ENCODE data around the gene MEIOB. TPM values are rescaled to one million over a fixed set of nuclear protein-coding genes. Genes with fewer than 3 reads are reported as not detected.

The MEIOB gene
- total RNA-seq, 1 experiment from 2014 or later: not detected

DNA sequence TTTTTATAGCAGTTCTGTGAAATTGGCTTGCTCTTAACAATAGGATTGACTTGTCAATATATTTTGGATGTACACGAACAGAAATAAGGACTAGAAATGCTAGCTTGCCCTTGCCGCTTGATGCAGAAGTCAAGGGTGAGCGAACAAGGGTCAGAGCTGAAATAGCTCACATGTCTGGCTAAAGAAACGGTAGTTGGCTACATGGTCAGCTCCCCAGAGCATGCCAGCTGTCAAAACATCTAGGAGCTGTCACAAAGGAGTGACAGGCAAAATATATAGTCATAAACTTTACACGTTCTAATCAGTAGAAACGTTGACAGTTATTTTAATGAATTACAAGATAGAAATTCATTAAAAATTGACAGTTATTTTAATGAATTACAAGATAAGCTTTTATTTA is 2.9 kb upstream of the MEIOB start:
- peaks cover 6% of the 10 kb centered on the region; the same call in 1 of the 2 replicates for H3K4me1 ChIP-seq
- no peak overlapping the region for H3K4me3 ChIP-seq
- no peaks in the 10 kb centered on the region for H3K36me3 ChIP-seq
- no peaks in the 10 kb centered on the region for H3K9me3 ChIP-seq (replicated peaks)
- no peak overlapping the region for H3K27ac ChIP-seq
- peaks cover 3% of the 10 kb centered on the region for H3K27me3 ChIP-seq
- no peak for DNase-seq

DNA sequence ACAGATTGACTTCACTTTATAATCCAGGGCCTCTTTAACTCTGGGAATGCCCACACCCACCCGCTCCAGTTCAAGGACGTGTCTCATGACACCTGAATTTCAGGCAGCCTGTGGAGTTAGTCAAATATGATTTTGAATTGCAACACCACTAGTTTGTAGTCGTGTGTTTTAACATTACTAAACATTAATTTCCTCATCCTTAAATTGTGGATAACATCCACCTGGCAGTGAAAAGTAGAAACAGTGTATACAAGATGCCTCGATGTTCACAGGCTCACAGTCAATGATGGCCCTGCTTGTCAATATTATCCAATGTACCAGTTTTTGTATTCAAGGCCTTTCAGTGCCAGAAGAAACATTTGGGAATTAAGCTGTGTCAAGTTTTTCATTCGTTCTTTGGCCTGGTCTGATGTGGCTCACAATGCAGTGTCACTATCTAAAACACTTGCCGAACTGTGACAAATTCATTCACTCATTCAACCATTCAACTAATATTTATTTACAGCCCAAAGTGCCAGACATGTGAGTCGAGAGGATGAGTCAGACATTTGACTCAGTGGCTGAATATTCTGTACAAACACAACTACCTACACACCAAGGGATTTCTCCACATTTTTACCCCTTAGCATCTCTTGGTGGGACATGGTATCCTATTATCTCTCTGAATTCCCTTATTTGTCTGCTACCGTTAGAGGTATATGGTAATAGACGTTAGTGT is 1.4 kb downstream of the MEIOB start:
- Histone ChIP-seq H3K27ac (no peak overlapping the region), H3K27me3 (no peaks in the 10 kb centered on the region; the same call in 1 of the 2 replicates), H3K36me3 (no peaks in the 10 kb centered on the region), H3K4me1 (peaks cover 6% of the 10 kb centered on the region), H3K9me3 (replicated peaks) (no peaks in the 10 kb centered on the region), H3K4me3 (no peak overlapping the region)
- DNase-seq: no peak

DNA sequence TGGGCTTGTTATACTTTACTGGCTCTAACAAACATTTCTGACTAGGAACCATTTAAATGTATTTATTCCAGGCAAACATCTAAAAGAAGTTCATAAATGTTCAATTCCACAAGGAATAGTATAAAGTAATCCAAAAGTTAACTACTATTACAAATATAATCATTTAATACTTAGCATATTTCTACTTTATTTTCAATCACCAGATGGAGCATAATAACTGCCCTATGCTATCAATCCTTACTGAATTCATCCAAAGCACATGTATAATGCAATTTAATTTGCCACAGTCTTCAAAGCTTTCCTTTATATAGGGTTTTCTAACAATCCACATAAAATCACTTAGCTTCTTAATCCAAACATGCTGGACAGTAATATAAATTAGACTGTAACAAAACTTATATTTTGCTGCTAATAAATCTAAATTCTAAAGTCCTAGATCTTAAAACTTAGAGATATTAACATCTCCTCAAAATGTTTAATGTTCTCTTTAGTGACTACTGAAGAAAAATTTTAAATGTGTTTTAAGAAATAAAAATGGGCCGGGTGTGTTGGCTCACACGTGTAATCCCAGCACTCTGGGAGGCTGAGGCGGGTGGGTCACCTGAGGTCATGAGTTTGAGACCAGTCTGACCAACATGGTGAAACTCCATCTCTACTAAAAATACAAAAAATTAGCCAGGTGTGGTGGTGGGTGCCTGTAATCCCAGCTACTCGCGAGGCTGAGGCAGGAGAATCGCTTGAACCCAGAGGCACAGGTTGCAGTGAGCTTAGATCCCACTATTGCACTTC is 5.9 kb downstream of the MEIOB start:
- H3K4me3 ChIP-seq: no peak overlapping the region
- H3K36me3 ChIP-seq: no peaks in the 10 kb centered on the region
- peaks cover 11% of the 10 kb centered on the region for H3K4me1 ChIP-seq
- no peaks in the 10 kb centered on the region for H3K9me3 ChIP-seq (replicated peaks)
- peaks cover under 1% of the 10 kb centered on the region; the same call in 1 of the 2 replicates for H3K27me3 ChIP-seq
- no peak overlapping the region for H3K27ac ChIP-seq
- no peak for DNase-seq

DNA sequence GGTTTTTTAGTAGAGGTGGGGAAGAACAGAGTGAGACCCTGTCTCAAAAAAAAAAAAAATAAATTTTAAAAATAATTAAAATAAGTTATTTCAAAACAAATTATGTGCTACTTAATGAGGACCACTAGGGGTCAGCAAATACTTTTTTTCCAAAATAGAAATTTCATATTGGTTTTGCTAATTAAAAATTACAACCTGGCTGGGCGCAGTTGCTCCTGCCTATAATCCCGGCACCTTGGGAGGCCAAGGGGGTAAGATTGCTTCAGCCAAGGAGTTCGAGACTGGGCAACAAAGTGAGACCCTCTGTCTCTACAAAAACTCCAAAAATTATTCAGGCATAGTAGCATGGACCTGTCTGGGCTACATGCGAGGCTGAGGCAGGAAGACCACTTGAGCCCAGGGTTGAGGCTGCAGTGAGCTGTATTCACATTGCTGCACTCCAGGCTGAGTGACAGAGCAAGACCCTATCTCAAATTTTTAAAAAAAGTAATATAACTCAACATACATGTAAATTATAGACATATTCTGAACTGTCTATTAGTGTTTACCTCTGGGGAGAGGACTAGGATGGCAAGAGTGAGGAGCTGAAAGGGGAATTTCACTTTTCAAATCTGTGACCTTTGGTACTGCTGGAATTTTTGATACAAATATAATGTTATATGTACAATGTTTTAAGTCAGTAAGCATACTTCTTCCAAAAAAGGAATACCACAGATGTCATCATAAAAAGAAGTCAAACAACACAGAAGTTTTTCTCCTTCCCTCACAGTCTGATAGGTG is 8.1 kb downstream of the MEIOB start:
- no peak overlapping the region for H3K4me3 ChIP-seq
- H3K9me3 ChIP-seq (replicated peaks): no peaks in the 10 kb centered on the region
- peaks cover 9% of the 10 kb centered on the region; the same call in 1 of the 2 replicates for H3K27me3 ChIP-seq
- H3K27ac ChIP-seq: no peak overlapping the region
- no peaks in the 10 kb centered on the region for H3K36me3 ChIP-seq
- peaks cover 5% of the 10 kb centered on the region for H3K4me1 ChIP-seq
- DNase-seq: peak; percentile 47 to 64

DNA sequence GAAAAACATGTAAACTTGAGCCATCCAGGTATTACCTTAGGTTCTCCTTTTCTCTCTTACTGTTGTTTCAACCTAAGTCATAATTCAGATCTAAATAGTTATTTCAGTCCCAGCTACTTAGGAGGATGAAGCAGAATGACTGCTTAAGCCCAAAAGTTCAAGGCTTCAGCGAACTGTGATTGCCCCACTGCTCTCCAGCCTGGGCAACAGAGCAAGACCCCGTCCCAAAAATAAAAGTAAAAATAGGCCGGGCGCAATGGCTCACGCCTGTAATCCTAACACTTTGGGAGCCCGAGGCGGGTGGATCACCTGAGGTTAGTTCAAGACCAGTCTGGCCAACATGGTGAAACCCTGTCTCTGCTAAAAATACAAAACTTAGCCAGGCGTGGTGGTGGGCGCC is 9.6 kb downstream of the MEIOB start:
- no peak overlapping the region for H3K4me3 ChIP-seq
- DNase-seq: no peak
- peaks cover 12% of the 10 kb centered on the region for H3K4me1 ChIP-seq
- H3K9me3 ChIP-seq (replicated peaks): no peaks in the 10 kb centered on the region
- H3K27me3 ChIP-seq: peaks cover 15% of the 10 kb centered on the region
- no peak overlapping the region for H3K27ac ChIP-seq
- no peaks in the 10 kb centered on the region for H3K36me3 ChIP-seq

DNA sequence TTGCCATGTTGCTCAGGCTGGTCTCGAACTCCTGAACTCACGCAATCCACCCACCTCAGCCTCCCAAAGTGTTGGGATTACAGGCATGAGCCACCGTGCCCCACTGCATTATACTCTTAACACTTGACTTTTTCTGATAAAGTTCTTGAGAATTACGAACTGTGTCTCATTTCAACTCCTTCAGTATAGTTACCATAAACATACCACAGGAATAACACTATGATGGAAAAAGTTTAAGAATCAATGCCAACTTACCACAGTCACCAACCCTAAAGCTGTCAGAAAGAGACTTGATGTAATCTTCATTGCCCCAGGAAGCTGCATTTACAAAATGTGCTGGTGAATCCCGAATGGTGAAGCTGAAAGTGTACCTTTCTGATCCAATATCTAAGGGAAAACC is 10.2 kb downstream of the MEIOB start:
- peaks cover 15% of the 10 kb centered on the region for H3K27me3 ChIP-seq

DNA sequence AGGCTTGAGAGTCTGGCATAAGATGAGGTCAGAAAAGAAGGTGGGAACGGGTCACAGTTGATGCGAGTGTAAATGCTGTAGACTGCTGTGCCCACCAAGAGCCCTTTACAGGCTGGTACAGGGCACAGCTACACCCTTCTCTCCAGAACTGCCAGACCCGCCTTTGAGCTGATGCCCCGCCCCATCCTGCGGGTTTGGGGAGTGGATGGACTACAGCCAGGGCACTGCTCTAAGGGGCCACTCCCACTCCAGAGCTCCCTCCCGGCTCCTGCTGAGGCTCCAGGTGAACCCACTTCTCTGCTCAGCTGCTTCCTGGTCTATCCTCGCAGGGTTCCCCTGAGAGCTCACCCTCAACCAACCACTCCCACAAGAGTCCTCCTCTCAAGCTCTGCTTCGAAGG is 12.3 kb downstream of the MEIOB start:
- no peak overlapping the region for H3K4me3 ChIP-seq
- peaks cover 12% of the 10 kb centered on the region for H3K4me1 ChIP-seq
- H3K27me3 ChIP-seq: peaks cover 15% of the 10 kb centered on the region
- no peaks in the 10 kb centered on the region for H3K9me3 ChIP-seq (replicated peaks)
- DNase-seq: no peak
- H3K36me3 ChIP-seq: no peaks in the 10 kb centered on the region
- no peak overlapping the region for H3K27ac ChIP-seq

More for the DNA sequence above, 10.2 kb downstream of the MEIOB start:
- Histone ChIP-seq H3K9me3 (replicated peaks) (no peaks in the 10 kb centered on the region), H3K4me1 (peaks cover 12% of the 10 kb centered on the region), H3K27ac (no peak overlapping the region), H3K4me3 (no peak overlapping the region), H3K36me3 (no peaks in the 10 kb centered on the region)
- no peak for DNase-seq

DNA sequence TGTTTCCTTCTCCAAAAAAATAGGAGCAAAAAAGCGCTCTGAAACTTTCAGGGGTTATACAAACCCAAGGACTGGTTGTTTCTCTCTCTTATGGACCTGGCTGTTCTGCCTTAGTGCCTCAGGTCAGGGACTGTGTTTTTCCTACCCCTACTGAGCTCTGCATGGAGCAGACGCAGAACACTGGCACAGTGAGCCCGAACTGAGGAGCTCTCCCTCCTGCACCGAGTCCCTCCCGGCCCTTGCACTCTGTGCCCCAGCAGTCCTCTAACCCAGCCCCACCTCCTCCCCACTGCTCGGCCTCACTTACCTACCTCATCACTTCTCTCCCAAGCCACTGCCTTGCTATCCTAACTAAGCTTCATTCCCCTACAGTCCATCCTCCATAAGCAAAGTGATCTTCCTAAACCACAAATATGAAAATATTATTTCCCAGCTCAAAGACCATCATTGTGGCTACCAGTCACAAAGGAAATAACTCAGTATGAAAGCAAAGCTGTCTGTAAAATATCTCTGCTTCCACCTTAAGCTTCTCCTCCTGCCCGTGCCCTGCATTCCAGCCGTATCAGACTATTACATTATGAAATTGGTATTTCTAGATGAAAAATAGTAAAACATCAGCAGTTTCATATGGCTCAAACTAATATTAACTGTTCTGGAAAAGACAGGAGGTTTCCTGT is 13.6 kb downstream of the MEIOB start:
- H3K4me1 ChIP-seq: peaks cover 7% of the 10 kb centered on the region; the same call in 1 of the 2 replicates
- H3K9me3 ChIP-seq (replicated peaks): no peaks in the 10 kb centered on the region
- H3K27ac ChIP-seq: no peak overlapping the region
- H3K4me3 ChIP-seq: no peak overlapping the region
- DNase-seq: no peak
- H3K27me3 ChIP-seq: peaks cover 21% of the 10 kb centered on the region
- no peaks in the 10 kb centered on the region for H3K36me3 ChIP-seq

DNA sequence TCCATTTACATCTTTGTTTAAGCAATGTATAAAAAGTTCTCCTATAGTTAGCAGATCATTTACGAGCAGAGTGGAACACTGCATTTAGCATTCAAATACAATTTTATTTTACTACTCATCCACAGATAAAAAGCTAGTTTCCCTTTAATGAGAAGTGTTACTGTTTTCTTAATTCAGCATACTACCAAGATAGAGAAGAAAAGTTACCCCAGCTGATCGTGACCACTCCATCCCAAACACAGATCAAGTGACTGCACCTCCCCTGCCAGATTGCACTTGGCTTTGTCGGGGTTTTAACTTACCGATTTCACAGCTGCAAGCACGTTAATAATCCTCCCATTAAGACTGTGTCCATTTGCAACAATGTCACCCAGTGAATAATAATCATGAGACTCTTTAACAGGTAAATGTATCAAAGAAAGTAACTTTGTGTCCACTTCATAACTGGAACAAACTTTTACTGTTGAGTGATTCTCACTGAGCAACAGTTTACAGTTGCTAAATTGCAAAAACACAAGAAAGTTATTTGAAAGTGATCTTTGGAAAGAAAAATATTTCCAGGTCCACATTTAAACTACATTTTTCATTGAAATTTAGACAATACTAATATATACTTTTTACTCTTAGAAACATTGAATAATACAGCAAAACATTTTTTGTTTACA is 14.4 kb downstream of the MEIOB start:
- peaks cover 21% of the 10 kb centered on the region for H3K27me3 ChIP-seq
- H3K36me3 ChIP-seq: no peaks in the 10 kb centered on the region
- no peak for DNase-seq
- no peak overlapping the region for H3K27ac ChIP-seq
- H3K9me3 ChIP-seq (replicated peaks): no peaks in the 10 kb centered on the region
- no peak overlapping the region for H3K4me3 ChIP-seq
- H3K4me1 ChIP-seq: peaks cover 7% of the 10 kb centered on the region; the same call in 1 of the 2 replicates

DNA sequence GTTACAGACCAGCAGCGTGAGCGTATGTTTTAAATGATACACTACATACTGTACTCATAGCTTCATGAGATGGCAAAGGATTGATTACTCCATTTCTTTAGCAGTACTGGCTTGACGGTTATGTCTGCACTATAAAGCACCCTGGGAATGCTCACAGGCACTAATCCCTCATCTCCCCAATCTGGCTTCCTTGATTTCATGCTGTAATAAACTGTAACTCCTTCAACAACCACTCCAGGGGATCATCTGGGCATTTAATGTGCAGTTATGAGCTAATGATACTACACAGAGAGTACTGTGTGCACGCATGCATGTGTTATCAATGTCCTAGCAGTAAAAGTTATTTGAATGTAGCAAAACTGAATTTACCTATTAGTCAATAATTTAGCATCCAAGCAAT is 20.2 kb downstream of the MEIOB start:
- Histone ChIP-seq H3K27ac (no peak overlapping the region), H3K4me3 (no peak overlapping the region), H3K9me3 (replicated peaks) (no peaks in the 10 kb centered on the region), H3K4me1 (no peaks in the 10 kb centered on the region), H3K36me3 (no peaks in the 10 kb centered on the region), H3K27me3 (peaks cover 6% of the 10 kb centered on the region; the same call in 1 of the 2 replicates)
- DNase-seq: no peak

DNA sequence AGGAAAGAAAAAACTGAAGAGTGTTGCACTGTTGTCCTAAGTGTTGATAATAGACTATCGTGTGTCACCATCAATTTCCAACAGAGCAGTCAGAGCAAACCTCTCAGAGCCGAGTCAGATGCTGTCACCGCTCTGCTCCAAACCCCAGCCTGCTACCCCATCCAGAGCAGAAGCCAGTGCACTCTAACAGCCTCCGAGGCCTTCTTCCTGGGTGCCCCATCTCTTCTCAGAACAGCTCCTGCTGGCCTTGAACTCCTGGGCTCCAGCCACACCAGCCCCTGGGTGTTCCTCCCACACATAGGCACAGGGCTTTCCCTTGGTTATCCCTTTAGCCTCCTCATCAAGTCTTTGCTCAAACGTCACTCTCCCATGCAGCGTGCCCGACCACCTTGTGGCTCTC is 21.0 kb downstream of the MEIOB start:
- DNase-seq: no peak
- Histone ChIP-seq H3K9me3 (replicated peaks) (no peaks in the 10 kb centered on the region), H3K27ac (no peak overlapping the region), H3K4me3 (no peak overlapping the region), H3K27me3 (peaks cover 6% of the 10 kb centered on the region; the same call in 1 of the 2 replicates), H3K4me1 (no peaks in the 10 kb centered on the region), H3K36me3 (no peaks in the 10 kb centered on the region)

DNA sequence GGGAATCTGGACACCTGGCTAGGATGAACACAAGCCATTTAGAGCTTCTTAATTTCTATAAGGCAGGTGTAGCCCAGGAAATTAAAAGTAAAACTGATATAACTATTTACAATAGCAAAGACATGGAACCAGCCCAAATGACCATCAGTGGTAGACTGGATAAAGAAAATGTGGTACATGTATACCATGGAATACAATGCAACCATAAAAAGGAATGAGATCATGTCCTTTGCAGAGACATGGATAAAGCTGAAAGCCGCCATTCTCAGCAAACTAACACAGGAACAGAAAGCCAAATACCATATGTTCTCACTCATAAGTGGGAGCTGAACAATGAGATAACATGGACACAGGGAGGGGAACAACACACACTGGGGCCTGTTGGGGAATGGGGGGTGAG is 25.5 kb downstream of the MEIOB start:
- no peak for DNase-seq
- Histone ChIP-seq H3K27ac (no peak overlapping the region), H3K9me3 (replicated peaks) (no peaks in the 10 kb centered on the region), H3K27me3 (no peaks in the 10 kb centered on the region), H3K36me3 (no peaks in the 10 kb centered on the region), H3K4me3 (no peak overlapping the region), H3K4me1 (no peaks in the 10 kb centered on the region)

DNA sequence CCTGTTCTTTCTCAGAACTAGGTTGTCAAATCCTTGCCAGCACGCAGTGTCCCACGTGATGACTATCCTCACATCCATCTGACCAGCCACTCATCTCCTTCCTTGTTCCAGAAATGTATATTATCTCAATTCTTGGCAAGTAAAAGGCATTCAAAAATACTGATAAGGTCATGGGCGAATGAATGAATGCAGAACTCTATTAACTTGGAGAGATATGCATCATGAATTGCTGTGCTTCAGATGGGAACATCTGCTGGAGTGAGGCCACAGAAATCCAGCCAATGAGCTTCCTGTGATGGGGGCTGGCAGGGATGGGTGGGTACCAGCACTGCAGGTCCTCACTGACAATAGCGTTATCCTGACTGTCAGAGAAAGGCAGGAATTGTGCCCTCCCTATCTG is 26.0 kb downstream of the MEIOB start:
- H3K4me3 ChIP-seq: no peak overlapping the region
- no peaks in the 10 kb centered on the region for H3K27me3 ChIP-seq
- H3K4me1 ChIP-seq: no peaks in the 10 kb centered on the region
- no peak for DNase-seq
- H3K36me3 ChIP-seq: no peaks in the 10 kb centered on the region
- H3K9me3 ChIP-seq (replicated peaks): no peaks in the 10 kb centered on the region
- H3K27ac ChIP-seq: no peak overlapping the region

DNA sequence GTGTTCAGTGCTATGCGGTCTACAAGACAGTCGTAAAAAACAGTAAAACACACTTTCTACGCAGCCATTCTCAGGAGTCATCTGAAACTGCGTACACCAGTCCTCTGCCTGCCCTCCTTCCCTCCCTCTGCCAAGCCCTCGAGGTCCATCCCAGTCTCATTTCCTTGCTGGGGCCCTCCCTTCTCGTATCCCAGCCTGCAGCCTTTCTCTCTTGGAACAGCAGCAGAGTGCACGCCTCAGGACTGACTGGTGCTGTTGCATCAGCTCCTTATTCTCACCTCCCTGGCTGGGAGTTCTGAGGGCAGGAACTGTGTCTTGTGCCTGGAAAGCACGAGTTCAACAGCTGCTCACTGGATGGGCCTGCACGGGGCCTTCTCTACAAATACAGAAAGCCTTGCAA is 32.4 kb downstream of the MEIOB start:
- H3K27me3 ChIP-seq: no peaks in the 10 kb centered on the region
- H3K4me1 ChIP-seq: no peaks in the 10 kb centered on the region
- H3K27ac ChIP-seq: no peak overlapping the region
- H3K9me3 ChIP-seq (replicated peaks): no peaks in the 10 kb centered on the region
- no peak overlapping the region for H3K4me3 ChIP-seq
- H3K36me3 ChIP-seq: no peaks in the 10 kb centered on the region
- peak; percentile 9 to 14 for DNase-seq

Data from SJCRH30 (cell line).